ENCODE measurements around the gene TXLNB.
A peak's percentile ranks its signal among the peaks of the same experiment; 100 is the strongest.

Gene TXLNB

GRCh38 chr6:139291813-139292619, at the start of gene TXLNB:
Gene TXLNB, minus strand, starts transcription at chr6:139291998. Its CDS starts 3,099 bp downstream, at chr6:139288899.
- Histone ChIP-seq H3K27ac (ENCODE audit: low read depth, low read length, poor library complexity, severe bottlenecking) (peak within 1 kb of the TSS; percentile 95), H3K9me2 (ENCODE audit: low read depth, low read length) (no peaks in the 10 kb centered on the region), H3K4me3 (ENCODE audit: low read depth, low read length, poor library complexity, severe bottlenecking) (peak within 1 kb of the TSS; percentile 46), H3K9ac (ENCODE audit: low read length) (peak within 1 kb of the TSS; percentile 61), H2AFZ (ENCODE audit: low read length) (no peak within 1 kb of the TSS), H4K20me1 (ENCODE audit: insufficient read depth, low read length) (no peaks in the 10 kb centered on the region), H3K36me3 (ENCODE audit: insufficient read depth, low read length) (peaks cover 7% of the 10 kb centered on the region; the same call in 1 of the 2 replicates), H3F3A (ENCODE audit: insufficient read depth, low read length) (0 out of 2 replicates have a peak, but pooled peaks cover 5% of the 10 kb centered on the region), H3K4me2 (ENCODE audit: low read length) (peak within 1 kb of the TSS; percentile 66), H3K4me1 (ENCODE audit: insufficient read depth, low read length, severe bottlenecking) (peaks cover 73% of the 10 kb centered on the region), H3K27me3 (ENCODE audit: insufficient read depth, low read length) (no peaks in the 10 kb centered on the region), H3K9me3 (ENCODE audit: low read length) (no peaks in the 10 kb centered on the region), H3K79me2 (ENCODE audit: insufficient read depth, low read length) (no peaks in the 10 kb centered on the region)
- TF ChIP-seq CTCF (IDR thresholded peaks at IDR 0.05; ENCODE audit: low read length) (no peak; the same call in 1 of the 2 replicates), EZH2 (IDR thresholded peaks at IDR 0.05; ENCODE audit: borderline replicate concordance, low read length) (no peak)

DNA sequence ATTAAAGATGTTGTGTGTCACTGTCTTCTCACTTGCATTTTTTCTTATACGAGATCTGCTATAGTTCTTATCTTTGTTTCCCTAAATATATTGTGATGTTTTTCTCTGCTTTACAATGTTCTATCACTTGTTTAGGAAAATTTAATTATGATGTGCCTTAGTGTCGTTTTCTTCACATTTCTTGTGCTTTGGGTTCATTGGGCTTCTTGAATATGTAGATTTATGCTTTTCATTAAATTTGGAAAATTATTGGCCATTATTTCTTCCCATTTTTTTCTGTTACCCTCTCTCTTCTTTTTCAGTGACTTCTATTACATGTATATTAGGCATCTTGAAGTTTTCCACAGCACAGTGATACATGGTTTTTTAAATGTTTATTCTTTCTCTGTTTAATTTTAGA, 49.3 kb upstream of the TXLNB start:
- H3K4me3 ChIP-seq (ENCODE audit: low read depth, low read length, poor library complexity, severe bottlenecking): no peak overlapping the region
- no peaks in the 10 kb centered on the region for H3K79me2 ChIP-seq (ENCODE audit: insufficient read depth, low read length)
- no peak overlapping the region for H2AFZ ChIP-seq (ENCODE audit: low read length)
- H3K4me1 ChIP-seq (ENCODE audit: insufficient read depth, low read length, severe bottlenecking): peaks cover 44% of the 10 kb centered on the region
- H3K36me3 ChIP-seq (ENCODE audit: insufficient read depth, low read length): no peaks in the 10 kb centered on the region
- H3K9me3 ChIP-seq (ENCODE audit: low read length): no peaks in the 10 kb centered on the region
- no peak for TF ChIP-seq EZH2 (IDR thresholded peaks at IDR 0.05; ENCODE audit: borderline replicate concordance, low read length)
- TF ChIP-seq CTCF (IDR thresholded peaks at IDR 0.05; ENCODE audit: low read length): no peak
- no peaks in the 10 kb centered on the region for H3K9me2 ChIP-seq (ENCODE audit: low read depth, low read length)
- no peak overlapping the region for H3K27ac ChIP-seq (ENCODE audit: low read depth, low read length, poor library complexity, severe bottlenecking)
- H3K4me2 ChIP-seq (ENCODE audit: low read length): no peak overlapping the region
- no peaks in the 10 kb centered on the region for H3K27me3 ChIP-seq (ENCODE audit: insufficient read depth, low read length)
- H3F3A ChIP-seq (ENCODE audit: insufficient read depth, low read length): no peaks in the 10 kb centered on the region
- no peak overlapping the region for H3K9ac ChIP-seq (ENCODE audit: low read length)
- H4K20me1 ChIP-seq (ENCODE audit: insufficient read depth, low read length): no peaks in the 10 kb centered on the region

DNA sequence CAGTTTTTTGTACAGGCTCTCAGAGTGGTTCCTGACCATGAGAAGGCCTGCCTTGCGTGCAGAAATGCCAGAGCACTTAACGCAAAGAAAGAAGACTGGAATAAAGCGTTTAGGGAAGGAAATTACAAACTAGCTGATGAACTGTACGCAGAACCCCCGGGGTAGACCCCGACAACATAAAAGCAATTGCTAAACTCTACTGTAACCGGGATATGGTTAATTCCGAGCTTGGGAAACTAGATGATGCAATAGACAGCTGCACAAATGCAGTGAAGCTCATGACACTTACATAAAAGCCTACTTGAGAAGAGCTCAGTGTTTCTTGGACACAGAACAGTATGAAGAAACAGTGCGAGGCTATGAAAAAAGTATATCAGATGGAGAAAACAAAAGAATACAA, 47.0 kb upstream of the TXLNB start:
- H3K9me2 ChIP-seq (ENCODE audit: low read depth, low read length): no peaks in the 10 kb centered on the region
- no peaks in the 10 kb centered on the region for H3F3A ChIP-seq (ENCODE audit: insufficient read depth, low read length)
- no peak overlapping the region for H3K9ac ChIP-seq (ENCODE audit: low read length)
- H3K9me3 ChIP-seq (ENCODE audit: low read length): no peaks in the 10 kb centered on the region
- H3K36me3 ChIP-seq (ENCODE audit: insufficient read depth, low read length): no peaks in the 10 kb centered on the region
- H3K4me3 ChIP-seq (ENCODE audit: low read depth, low read length, poor library complexity, severe bottlenecking): no peak overlapping the region
- H3K4me2 ChIP-seq (ENCODE audit: low read length): no peak overlapping the region
- no peaks in the 10 kb centered on the region for H4K20me1 ChIP-seq (ENCODE audit: insufficient read depth, low read length)
- H3K4me1 ChIP-seq (ENCODE audit: insufficient read depth, low read length, severe bottlenecking): peaks cover 44% of the 10 kb centered on the region
- H3K79me2 ChIP-seq (ENCODE audit: insufficient read depth, low read length): no peaks in the 10 kb centered on the region
- no peak for TF ChIP-seq EZH2 (IDR thresholded peaks at IDR 0.05; ENCODE audit: borderline replicate concordance, low read length)
- no peak for TF ChIP-seq CTCF (IDR thresholded peaks at IDR 0.05; ENCODE audit: low read length)
- H3K27me3 ChIP-seq (ENCODE audit: insufficient read depth, low read length): no peaks in the 10 kb centered on the region
- no peak overlapping the region for H2AFZ ChIP-seq (ENCODE audit: low read length)
- H3K27ac ChIP-seq (ENCODE audit: low read depth, low read length, poor library complexity, severe bottlenecking): peak overlapping the region; percentile 79
